GM23248 (cell line): ENCODE data around the gene DYRK4. TPM values are rescaled to one million over a fixed set of nuclear protein-coding genes. Genes with fewer than 3 reads are reported as not detected.

Experiments
- DNase-seq: peaks from one replicate; pipeline ENCODE4 v3.0.0-alpha.2; 2015
- H2AFZ ChIP-seq: fragments of 200-600 bp; sonication (generic); 2 replicates; pipeline ENCODE4 v1.6.1; 2016; ENCODE audit warnings: antibody characterized with exemption
- H3F3A ChIP-seq: fragments of 200-600 bp; sonication (generic); 2 replicates; pipeline ENCODE4 v1.6.1; 2016; ENCODE audit warnings: mild to moderate bottlenecking, antibody characterized with exemption, mixed run types; ENCODE audit not compliant: insufficient read depth
- H3K27ac ChIP-seq: fragments of 200-600 bp; sonication (generic); 2 replicates; pipeline ENCODE4 v1.5.1; 2016; ENCODE audit warnings: mild to moderate bottlenecking
- H3K27me3 ChIP-seq: fragments of 200-600 bp; sonication (generic); replicated peaks from 2 replicates; pipeline ENCODE4 v1.6.1; 2016; ENCODE audit warnings: mild to moderate bottlenecking; ENCODE audit not compliant: insufficient read depth
- H3K36me3 ChIP-seq: fragments of 200-600 bp; sonication (generic); 2 replicates; pipeline ENCODE4 v1.6.1; 2016; ENCODE audit warnings: low read depth, mild to moderate bottlenecking
- H3K4me1 ChIP-seq: fragments of 200-600 bp; sonication (generic); 2 replicates; pipeline ENCODE4 v1.6.1; 2016; ENCODE audit warnings: mild to moderate bottlenecking; ENCODE audit not compliant: insufficient read depth
- H3K4me2 ChIP-seq: fragments of 200-600 bp; sonication (generic); one replicate; pipeline ENCODE4 v1.6.1; 2016; ENCODE audit warnings: mild to moderate bottlenecking; ENCODE audit not compliant: unreplicated experiment
- H3K4me3 ChIP-seq: fragments of 200-600 bp; sonication (generic); 2 replicates; pipeline ENCODE4 v1.5.1; 2016; ENCODE audit warnings: mild to moderate bottlenecking
- H3K79me2 ChIP-seq: fragments of 200-600 bp; sonication (generic); 2 replicates; pipeline ENCODE4 v1.6.1; 2016; ENCODE audit warnings: mild to moderate bottlenecking; ENCODE audit not compliant: insufficient read depth
- H3K9ac ChIP-seq: fragments of 200-600 bp; sonication (generic); 2 replicates; pipeline ENCODE4 v1.6.1; 2016; ENCODE audit warnings: mild to moderate bottlenecking
- H3K9me2 ChIP-seq: fragments of 200-600 bp; sonication (generic); 2 replicates; pipeline ENCODE4 v1.6.1; 2016; ENCODE audit warnings: mixed run types, mild to moderate bottlenecking, moderate library complexity; ENCODE audit not compliant: insufficient read depth
- H3K9me3 ChIP-seq: fragments of 200-600 bp; sonication (generic); one replicate; pipeline ENCODE4 v1.6.1; 2017; ENCODE audit warnings: low read depth
- H4K20me1 ChIP-seq: fragments of 200-600 bp; sonication (generic); 2 replicates; pipeline ENCODE4 v1.6.0; 2016; ENCODE audit not compliant: insufficient read depth
- EZH2 ChIP-seq: fragments of 200-600 bp; sonication (generic); IDR thresholded peaks from 2 replicates; pipeline ENCODE4 v1.6.1; 2018; ENCODE audit warnings: antibody characterized with exemption, mild to moderate bottlenecking; ENCODE audit not compliant: insufficient read depth, poor library complexity, severe bottlenecking
- EZH2phosphoT487 ChIP-seq: fragments of 200-600 bp; sonication (generic); IDR thresholded peaks from 2 replicates; pipeline ENCODE4 v1.6.1; 2018; ENCODE audit warnings: antibody characterized with exemption, moderate library complexity, mild to moderate bottlenecking, low read depth; ENCODE audit not compliant: insufficient read depth
- WGBS, 2 experiments: methylation state at CpG; one replicate each; pipeline ENCODE4 v1.1.6; 2015 to 2017; ENCODE audit warnings: low lambda C conversion rate in 2 of 2, low coverage in 1 of 2; ENCODE audit errors: missing lambda C conversion rate in 2 of 2; 5-methylcytosine and 5-hydroxymethylcytosine counted together
- in situ Hi-C: fragments of 300-500 bp; cut with MboI; formaldehyde crosslinking; loops from 2 replicates; pipeline ENCODE4 v1.15.0; 2020
- polyA plus RNA-seq: library from polyadenylated mRNA; unstranded; fragments of >200 nt; fragmentation: Nextera tagmentation; extraction: Ambion mirVana; gene quantifications from 2 replicates; pipeline ENCODE4 v1.2.1, GENCODE V29; 2016
- total RNA-seq: library from RNA; depleted of rRNA; stranded (reverse); fragments of >200 nt; shearing (Covaris generic); gene quantifications from 2 replicates; pipeline ENCODE4 v1.2.3, GENCODE V29; 2014

Gene DYRK4
- total and polyA plus RNA-seq, 2 experiments from 2014 or later = 63.3 to 64.5 TPM

DNA sequence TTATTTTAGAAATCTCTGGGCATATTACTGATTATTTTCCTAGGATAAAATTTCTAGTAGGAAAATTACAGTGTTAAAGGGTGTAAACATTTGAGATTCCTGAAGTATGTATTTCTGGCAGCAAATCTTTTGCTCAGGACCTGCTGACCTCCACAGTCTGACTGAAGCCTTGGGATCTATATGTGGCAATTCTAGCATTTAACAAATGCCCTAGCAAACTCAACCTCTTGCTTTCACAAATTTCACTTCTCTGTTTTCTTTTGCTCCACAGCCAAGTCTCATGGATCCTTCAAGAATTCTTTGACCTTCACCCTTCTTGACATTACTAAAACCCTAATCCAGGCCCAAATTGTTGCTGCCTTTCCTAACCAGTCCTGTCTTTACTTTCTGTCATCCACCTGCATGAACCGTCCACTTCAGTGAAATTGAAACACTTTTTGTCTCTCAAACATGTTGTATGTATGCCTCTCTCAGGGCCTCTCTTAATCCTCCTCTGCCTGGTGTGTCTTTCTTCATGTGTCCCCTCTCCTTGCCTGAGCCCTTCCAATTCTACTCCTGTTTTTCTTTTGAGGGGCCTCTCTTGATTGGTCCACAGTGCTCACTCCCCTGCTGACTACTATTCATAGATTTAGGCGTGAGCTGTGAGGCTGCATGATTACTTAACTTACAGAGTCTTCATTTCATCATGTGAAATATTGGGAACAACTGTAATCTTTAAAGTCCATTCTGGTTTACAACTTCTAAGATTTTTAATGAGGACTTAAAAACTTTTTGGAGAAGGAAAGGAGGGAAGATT, 5.1 kb upstream of the DYRK4 start:
- H2AFZ ChIP-seq = no peak overlapping the region
- 97 to 100% methylated on average over 2 of the region's 2 CpGs for WGBS, 2 experiments
- TF ChIP-seq EZH2phosphoT487 = no peak
- no peak for TF ChIP-seq EZH2
- H3K36me3 ChIP-seq = no peaks in the 10 kb centered on the region
- H3K9ac ChIP-seq = no peak overlapping the region
- H4K20me1 ChIP-seq = no peaks in the 10 kb centered on the region
- H3F3A ChIP-seq = no peaks in the 10 kb centered on the region
- no peaks in the 10 kb centered on the region for H3K27me3 ChIP-seq
- in situ Hi-C loops = no loop called here
- H3K79me2 ChIP-seq = no peaks in the 10 kb centered on the region
- no peaks in the 10 kb centered on the region for H3K9me2 ChIP-seq
- no peaks in the 10 kb centered on the region for H3K9me3 ChIP-seq
- no peak overlapping the region for H3K27ac ChIP-seq
- H3K4me2 ChIP-seq = no peak overlapping the region
- no peak for DNase-seq
- H3K4me1 ChIP-seq = no peaks in the 10 kb centered on the region
- no peak overlapping the region for H3K4me3 ChIP-seq

DNA sequence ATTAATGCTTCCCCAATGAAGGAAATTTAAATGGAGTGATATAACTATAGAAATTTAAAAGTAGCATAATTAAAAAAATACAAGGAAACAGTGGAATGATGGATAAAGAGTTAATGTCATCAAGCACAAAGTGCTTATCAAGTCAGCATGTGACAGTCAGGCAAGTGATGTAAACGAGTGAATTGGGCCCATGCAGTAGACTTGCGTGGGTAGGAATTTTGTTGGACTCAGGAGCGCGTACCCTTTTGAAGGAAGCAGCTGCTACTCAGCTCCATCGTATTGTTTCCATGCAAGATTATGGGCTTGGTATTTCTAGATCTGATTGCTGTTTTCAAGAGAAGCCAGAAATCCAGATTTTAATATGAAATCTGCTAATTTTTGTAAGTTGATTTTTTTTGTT, 4.4 kb upstream of the DYRK4 start:
- in situ Hi-C loops = no loop called here
- no peak for DNase-seq
- Histone ChIP-seq H3K9ac (no peak overlapping the region), H3K9me3 (no peaks in the 10 kb centered on the region), H4K20me1 (no peaks in the 10 kb centered on the region), H3K36me3 (no peaks in the 10 kb centered on the region), H2AFZ (no peak overlapping the region), H3F3A (no peaks in the 10 kb centered on the region), H3K4me3 (no peak overlapping the region), H3K27ac (no peak overlapping the region), H3K9me2 (no peaks in the 10 kb centered on the region), H3K4me1 (no peaks in the 10 kb centered on the region), H3K79me2 (no peaks in the 10 kb centered on the region), H3K27me3 (no peaks in the 10 kb centered on the region), H3K4me2 (no peak overlapping the region)
- WGBS, 2 experiments = 88 to 89% methylated on average over 5 of the region's 5 CpGs
- TF ChIP-seq EZH2phosphoT487 (no peak), EZH2 (no peak)

DNA sequence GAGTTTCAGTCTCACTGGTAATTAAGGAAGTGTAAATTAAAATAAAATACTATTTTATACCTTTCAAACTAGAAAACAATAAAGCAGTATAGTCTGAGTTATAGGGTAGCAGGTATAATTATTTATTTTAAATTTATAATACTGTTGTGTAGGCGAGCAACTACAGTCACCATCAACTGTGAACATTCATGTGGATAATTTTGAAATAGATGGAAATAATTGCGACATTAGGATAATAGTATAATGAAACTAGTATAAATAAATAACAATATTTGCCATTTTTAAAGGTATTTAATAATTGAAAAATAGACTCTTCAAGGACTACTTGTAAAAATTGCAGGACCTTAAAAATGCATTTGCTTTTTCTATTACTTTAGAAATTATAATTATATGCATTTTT, 3.8 kb upstream of the DYRK4 start:
- Histone ChIP-seq H3K4me2 (no peak overlapping the region), H3K4me1 (no peaks in the 10 kb centered on the region), H3K9me3 (no peaks in the 10 kb centered on the region), H3K27ac (no peak overlapping the region), H3K27me3 (no peaks in the 10 kb centered on the region), H3K4me3 (no peak overlapping the region), H4K20me1 (no peaks in the 10 kb centered on the region), H2AFZ (no peak overlapping the region), H3K9me2 (no peaks in the 10 kb centered on the region), H3K9ac (no peak overlapping the region), H3K79me2 (no peaks in the 10 kb centered on the region), H3F3A (no peaks in the 10 kb centered on the region), H3K36me3 (no peaks in the 10 kb centered on the region)
- in situ Hi-C loops = no loop called here
- no peak for DNase-seq
- TF ChIP-seq EZH2 = no peak
- no peak for TF ChIP-seq EZH2phosphoT487
- 98 to 100% methylated on average over 2 of the region's 2 CpGs for WGBS, 2 experiments

DNA sequence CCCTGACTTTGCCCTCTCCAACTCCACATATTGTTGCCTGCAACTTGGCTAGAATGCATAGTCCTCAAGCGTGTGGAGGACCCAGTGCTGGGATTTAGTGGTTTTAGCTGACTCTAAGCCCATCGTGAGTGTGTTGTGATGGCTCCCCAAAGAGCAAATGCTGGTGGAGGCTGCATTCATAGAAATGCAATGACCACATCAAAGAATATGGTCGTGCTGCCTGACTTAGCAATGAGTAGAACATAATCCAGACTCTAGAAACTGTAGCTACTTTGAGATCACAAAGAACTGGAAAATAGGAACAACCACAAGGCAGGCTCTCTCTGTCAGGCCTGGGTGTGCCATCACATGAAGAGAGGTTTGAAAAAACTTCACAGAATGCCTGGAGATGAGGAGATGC, 1.3 kb downstream of the DYRK4 start:
- Histone ChIP-seq H3K4me2 (no peak overlapping the region), H3K9me3 (no peaks in the 10 kb centered on the region), H3K4me3 (no peak overlapping the region), H3K9ac (no peak overlapping the region), H3K4me1 (no peaks in the 10 kb centered on the region), H4K20me1 (no peaks in the 10 kb centered on the region), H3F3A (no peaks in the 10 kb centered on the region), H3K79me2 (no peaks in the 10 kb centered on the region), H2AFZ (no peak overlapping the region), H3K36me3 (no peaks in the 10 kb centered on the region), H3K9me2 (no peaks in the 10 kb centered on the region), H3K27ac (no peak overlapping the region), H3K27me3 (no peaks in the 10 kb centered on the region)
- in situ Hi-C loops = no loop called here
- no peak for TF ChIP-seq EZH2
- TF ChIP-seq EZH2phosphoT487 = no peak
- 55 to 59% methylated on average over 3 of the region's 3 CpGs for WGBS, 2 experiments
- DNase-seq = no peak

DNA sequence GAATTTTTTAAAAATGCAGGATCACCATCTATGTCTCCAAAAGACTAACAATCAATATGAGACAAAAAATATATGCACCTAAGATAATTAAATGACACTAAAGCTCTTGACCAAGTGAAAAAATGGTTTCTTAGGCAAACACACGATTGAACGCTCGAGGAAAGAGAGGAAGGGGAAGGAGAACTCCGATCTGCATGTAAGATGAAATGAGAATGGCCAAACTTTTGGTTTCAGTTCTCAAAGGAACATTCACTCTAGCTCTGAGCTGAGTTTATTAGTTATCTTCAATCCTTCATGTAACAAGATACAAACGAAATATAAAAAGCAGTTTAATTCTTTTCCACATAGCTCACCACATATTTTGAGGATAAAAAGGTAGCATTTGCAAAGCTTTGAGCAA, 2.8 kb downstream of the DYRK4 start:
- no peaks in the 10 kb centered on the region for H4K20me1 ChIP-seq
- H3K27me3 ChIP-seq = no peaks in the 10 kb centered on the region
- H3K9ac ChIP-seq = no peak overlapping the region
- in situ Hi-C loops = no loop called here
- 66 to 70% methylated on average over 5 of the region's 5 CpGs for WGBS, 2 experiments
- TF ChIP-seq EZH2phosphoT487 (no peak), EZH2 (no peak)
- no peak overlapping the region for H3K4me2 ChIP-seq
- H2AFZ ChIP-seq = no peak overlapping the region
- no peaks in the 10 kb centered on the region for H3K9me3 ChIP-seq
- no peaks in the 10 kb centered on the region for H3K36me3 ChIP-seq
- no peak for DNase-seq
- H3K4me1 ChIP-seq = no peaks in the 10 kb centered on the region
- H3F3A ChIP-seq = no peaks in the 10 kb centered on the region
- no peak overlapping the region for H3K27ac ChIP-seq
- H3K9me2 ChIP-seq = no peaks in the 10 kb centered on the region
- no peak overlapping the region for H3K4me3 ChIP-seq
- H3K79me2 ChIP-seq = no peaks in the 10 kb centered on the region
